GM18508 (cell line): ENCODE results near the gene MTMR2.
"Not testable (repeated sequence)": the region's sequence is repeated elsewhere in the genome, so short reads cannot be mapped to it uniquely, and the experiment has no call there.

Experiments
- ATAC-seq: cut with Tn5 transposase; IDR thresholded peaks from one replicate; pipeline ENCODE4 v1.9.1; 2021; ENCODE audit warnings: moderate number of reproducible peaks; ENCODE audit not compliant: insufficient read depth, unreplicated experiment

Gene MTMR2

GRCh38 chr11:95829580-95830259 is 94.2 kb downstream of the MTMR2 start:
- ATAC-seq: no peak

GRCh38 chr11:95827696-95828095 is 96.2 kb downstream of the MTMR2 start:
- no peak for ATAC-seq

GRCh38 chr11:95821640-95822039 is 102.3 kb downstream of the MTMR2 start:
- no peak for ATAC-seq

GRCh38 chr11:95816037-95816436 is 107.9 kb downstream of the MTMR2 start:
- ATAC-seq: no peak

- not testable (repeated sequence) for ATAC-seq
These were observed 112.9 kb downstream of the MTMR2 start for GRCh38 chr11:95811052-95811451.

- ATAC-seq: not testable (repeated sequence)
These were observed 117.4 kb downstream of the MTMR2 start for GRCh38 chr11:95806464-95806863.

GRCh38 chr11:95805869-95806268 is 118.0 kb downstream of the MTMR2 start:
- ATAC-seq: no peak

GRCh38 chr11:95803973-95804372 is 119.9 kb downstream of the MTMR2 start:
- ATAC-seq: no peak

- ATAC-seq: no peak
These were observed 121.1 kb downstream of the MTMR2 start for GRCh38 chr11:95802806-95803205.

- ATAC-seq: no peak
These were observed 123.5 kb downstream of the MTMR2 start for GRCh38 chr11:95800438-95800837.

- no peak for ATAC-seq
These were observed 124.4 kb downstream of the MTMR2 start for GRCh38 chr11:95799546-95799945.

- no peak for ATAC-seq
These were observed 127.4 kb downstream of the MTMR2 start for GRCh38 chr11:95796501-95796900.

GRCh38 chr11:95795627-95796295 is 128.1 kb downstream of the MTMR2 start:
- ATAC-seq: no peak

GRCh38 chr11:95794086-95794485 is 129.8 kb downstream of the MTMR2 start:
- no peak for ATAC-seq

- ATAC-seq: no peak
These were observed 130.8 kb downstream of the MTMR2 start for GRCh38 chr11:95793116-95793515.

GRCh38 chr11:95792700-95793099 is 131.2 kb downstream of the MTMR2 start:
- ATAC-seq: no peak

GRCh38 chr11:95792200-95792599 is 131.7 kb downstream of the MTMR2 start:
- no peak for ATAC-seq

GRCh38 chr11:95791709-95792033 is 132.2 kb downstream of the MTMR2 start:
- no peak for ATAC-seq

GRCh38 chr11:95790933-95791708 is 132.8 kb downstream of the MTMR2 start:
- no peak for ATAC-seq

GRCh38 chr11:95790123-95790932 is 133.6 kb downstream of the MTMR2 start, which contains the start of gene CEP57:
Gene CEP57, plus strand, starts transcription at chr11:95790498. Its CDS starts 201 bp downstream, at chr11:95790699.
- peak; percentile 58 for ATAC-seq
